HL-60/S4 treated with retinoic acid at 250 ng/mL for 4 days and 3 days (cell line): ENCODE data around the gene MAGEB4.
"Not testable (repeated sequence)": the region's sequence is repeated elsewhere in the genome, so short reads cannot be mapped to it uniquely, and the experiment has no call there.

Source experiments
- in situ Hi-C: fragments of 300-500 bp; cut with MboI; formaldehyde crosslinking; loops from 2 replicates; pipeline ENCODE4 v1.7.0; 2022; ENCODE audit warnings: low sequenced_read_pairs

MAGEB4 gene

GRCh38 chrX:30241724-30242415, at the start of gene MAGEB4:
TSS of gene MAGEB4 (plus strand) at chrX:30242000. CDS start at chrX:30242136, 136 bp downstream.
- in situ Hi-C loops, result no loop called here

GRCh38 chrX:30193910-30194309, 47.9 kb upstream of the MAGEB4 start:
- in situ Hi-C loops, result not testable (repeated sequence)

GRCh38 chrX:30196322-30196721, 45.5 kb upstream of the MAGEB4 start:
- in situ Hi-C loops, result no loop called here

GRCh38 chrX:30212172-30212571, 29.6 kb upstream of the MAGEB4 start:
- in situ Hi-C loops, result no loop called here

GRCh38 chrX:30215357-30215843, 26.4 kb upstream of the MAGEB4 start, which contains the start of gene MAGEB2:
TSS of gene MAGEB2 (plus strand) at chrX:30215563. CDS start at chrX:30218581, 3,018 bp downstream.
- in situ Hi-C loops, result no loop called here

- in situ Hi-C loops, result no loop called here
Measured at GRCh38 chrX:30217465-30217864, 24.3 kb upstream of the MAGEB4 start.

- in situ Hi-C loops, result no loop called here
Measured at GRCh38 chrX:30219372-30219771, 22.4 kb upstream of the MAGEB4 start.

- in situ Hi-C loops, result no loop called here
Measured at GRCh38 chrX:30220661-30221060, 21.1 kb upstream of the MAGEB4 start.

GRCh38 chrX:30224536-30224935, 17.3 kb upstream of the MAGEB4 start:
- in situ Hi-C loops, result no loop called here

GRCh38 chrX:30228526-30228925, 13.3 kb upstream of the MAGEB4 start:
- in situ Hi-C loops, result no loop called here

- in situ Hi-C loops, result no loop called here
Measured at GRCh38 chrX:30230395-30230794, 11.4 kb upstream of the MAGEB4 start, which contains the start of gene MAGEB3. TSS of gene MAGEB3 (plus strand) at chrX:30230657. CDS start at chrX:30235925, 5,268 bp downstream.

- in situ Hi-C loops, result no loop called here
Measured at GRCh38 chrX:30246769-30247489, 5.1 kb downstream of the MAGEB4 start, which contains the start of gene MAGEB1. TSS of gene MAGEB1 (plus strand) at chrX:30247146. CDS start at chrX:30250494, 3,348 bp downstream.

GRCh38 chrX:30248854-30249253, 7.1 kb downstream of the MAGEB4 start:
- in situ Hi-C loops, result no loop called here

GRCh38 chrX:30253257-30253656, 11.5 kb downstream of the MAGEB4 start:
- in situ Hi-C loops, result no loop called here

GRCh38 chrX:30259927-30260326, 18.1 kb downstream of the MAGEB4 start:
- in situ Hi-C loops, result no loop called here

- in situ Hi-C loops, result no loop called here
Measured at GRCh38 chrX:30261012-30261411, 19.2 kb downstream of the MAGEB4 start.

GRCh38 chrX:30262763-30263162, 21.0 kb downstream of the MAGEB4 start:
- in situ Hi-C loops, result no loop called here

GRCh38 chrX:30270639-30271038, 28.8 kb downstream of the MAGEB4 start:
- in situ Hi-C loops, result no loop called here

- in situ Hi-C loops, result no loop called here
Measured at GRCh38 chrX:30275498-30275897, 33.7 kb downstream of the MAGEB4 start.

GRCh38 chrX:30278365-30278764, 36.6 kb downstream of the MAGEB4 start:
- in situ Hi-C loops, result no loop called here

- in situ Hi-C loops, result no loop called here
Measured at GRCh38 chrX:30280428-30280827, 38.6 kb downstream of the MAGEB4 start.

GRCh38 chrX:30282527-30282926, 40.7 kb downstream of the MAGEB4 start:
- in situ Hi-C loops, result no loop called here
